ENCODE measurements around the gene STK4. TPM values are rescaled to one million over a fixed set of nuclear protein-coding genes. Genes with fewer than 3 reads are reported as not detected.

Gene STK4
- total RNA-seq, 8 experiments from 2014 or later = 12.6 to 38.0 (median 21.0) TPM

GRCh38 chr20:45094864-45095574 is 128.7 kb downstream of the STK4 start:
- WGBS, 10 experiments = 90 to 100% (median 96%) methylated on average over 1 to 4 of the region's 11 CpGs; no CpG with 5 or more reads in 6 of the 10 experiments
- H3K4me3 ChIP-seq = no peak overlapping the region
- ATAC-seq (replicated peaks in 6 of 8) = no peak
- H3K27ac ChIP-seq = no peak overlapping the region
- in situ Hi-C loops (cut with MboI; ENCODE audit: low pct_unique_long_range_greater_than_20kb in 2 of 9, low sequenced_read_pairs in 9 of 9, unreplicated experiment in 9 of 9) = loop anchor here in 1 of 9 experiments (10.0 kb wide), 1 partner anchor 50 kb away; no protein-coding TSS in a partner anchor
- H3K4me1 ChIP-seq (replicated peaks in 1 of 2) = no peaks in the 10 kb centered on the region

GRCh38 chr20:45095805-45096238 is 129.5 kb downstream of the STK4 start:
- H3K27ac ChIP-seq = no peak overlapping the region
- 0 to 27% (median 4%) methylated on average over 1 to 3 of the region's 7 CpGs; no CpG with 5 or more reads in 4 of the 10 experiments for WGBS, 10 experiments
- in situ Hi-C loops (cut with MboI; ENCODE audit: low pct_unique_long_range_greater_than_20kb in 2 of 9, low sequenced_read_pairs in 9 of 9, unreplicated experiment in 9 of 9) = loop anchor here in 1 of 9 experiments (10.0 kb wide), 1 partner anchor 51 kb away; no protein-coding TSS in a partner anchor
- peaks cover 0 to 2% of the 10 kb centered on the region in 2 donors for H3K4me1 ChIP-seq (replicated peaks in 1 of 2)
- peak in 5 of 8 experiments; percentile 27 to 68 (median 45) for ATAC-seq (replicated peaks in 6 of 8)
- no peak overlapping the region for H3K4me3 ChIP-seq

- in situ Hi-C loops (cut with MboI; ENCODE audit: low pct_unique_long_range_greater_than_20kb in 2 of 9, low sequenced_read_pairs in 9 of 9, unreplicated experiment in 9 of 9) = loop anchor here in 1 of 9 experiments (10.0 kb wide), 1 partner anchor 52 kb away; no protein-coding TSS in a partner anchor
- Histone ChIP-seq H3K4me3 (no peak overlapping the region), H3K27ac (no peak overlapping the region), H3K4me1 (replicated peaks in 1 of 2) (peaks cover 0 to 4% of the 10 kb centered on the region in 2 donors)
- 20 to 89% (median 80%) methylated on average over 1 to 9 of the region's 9 CpGs; no CpG with 5 or more reads in 2 of the 10 experiments for WGBS, 10 experiments
- no peak for ATAC-seq (replicated peaks in 6 of 8)
These were observed 130.5 kb downstream of the STK4 start for GRCh38 chr20:45096781-45097180.

- H3K4me3 ChIP-seq = peak overlapping the region in 2 of 5 donors; percentile 12 to 16
- H3K27ac ChIP-seq = no peak overlapping the region
- in situ Hi-C loops (cut with MboI; ENCODE audit: low pct_unique_long_range_greater_than_20kb in 2 of 9, low sequenced_read_pairs in 9 of 9, unreplicated experiment in 9 of 9) = loop anchor here in 1 of 9 experiments (10.0 kb wide), 1 partner anchor 53 kb away; no protein-coding TSS in a partner anchor
- WGBS, 10 experiments = 25 to 100% (median 80%) methylated on average over 1 to 25 of the region's 56 CpGs; no CpG with 5 or more reads in 5 of the 10 experiments
- ATAC-seq (replicated peaks in 6 of 8) = peak in 5 of 8 experiments; percentile 9 to 86 (median 44)
- peaks cover 0 to 4% of the 10 kb centered on the region in 2 donors for H3K4me1 ChIP-seq (replicated peaks in 1 of 2)
These were observed 131.3 kb downstream of the STK4 start for GRCh38 chr20:45097485-45098102.

GRCh38 chr20:45098103-45098773 is 131.9 kb downstream of the STK4 start:
- in situ Hi-C loops (cut with MboI; ENCODE audit: low pct_unique_long_range_greater_than_20kb in 2 of 9, low sequenced_read_pairs in 9 of 9, unreplicated experiment in 9 of 9) = loop anchor here in 1 of 9 experiments (10.0 kb wide), 1 partner anchor 53 kb away; no protein-coding TSS in a partner anchor
- ATAC-seq (replicated peaks in 6 of 8) = peak in 5 of 8 experiments; percentile 22 to 64 (median 49)
- peak overlapping the region in 3 of 5 donors; percentile 12 to 16 (median 13) for H3K4me3 ChIP-seq
- WGBS, 10 experiments = 7 to 88% (median 25%) methylated on average over 3 to 18 of the region's 91 CpGs; no CpG with 5 or more reads in 5 of the 10 experiments
- H3K4me1 ChIP-seq (replicated peaks in 1 of 2) = peaks cover 0 to 4% of the 10 kb centered on the region in 2 donors
- H3K27ac ChIP-seq = no peak overlapping the region

GRCh38 chr20:45100563-45101245 is 134.4 kb downstream of the STK4 start, which contains the start of gene KCNS1:
Gene KCNS1, minus strand, starts transcription at chr20:45101127. Its CDS starts 1,891 bp downstream, at chr20:45099236.
- peak in 5 of 8 experiments; percentile 41 to 68 (median 46) for ATAC-seq (replicated peaks in 6 of 8)
- Histone ChIP-seq H3K27ac (no peak within 1 kb of the TSS), H3K4me1 (replicated peaks in 1 of 2) (peaks cover 0 to 4% of the 10 kb centered on the region in 2 donors), H3K4me3 (no peak within 1 kb of the TSS)
- 20 to 26% (median 24%) methylated on average over 2 to 8 of the region's 38 CpGs; no CpG with 5 or more reads in 7 of the 10 experiments for WGBS, 10 experiments
- in situ Hi-C loops (cut with MboI; ENCODE audit: low pct_unique_long_range_greater_than_20kb in 2 of 9, low sequenced_read_pairs in 9 of 9, unreplicated experiment in 9 of 9) = loop anchor here in 2 of 9 experiments (10.0 to 25.0 kb wide), 2 partner anchors 187 to 204 kb away; partner anchors contain the start of genes MATN4 (in 1 of the 2) and RBPJL (in 1 of the 2)

GRCh38 chr20:45101333-45101850 is 135.1 kb downstream of the STK4 start:
- ATAC-seq (replicated peaks in 6 of 8) = no peak
- in situ Hi-C loops (cut with MboI; ENCODE audit: low pct_unique_long_range_greater_than_20kb in 2 of 9, low sequenced_read_pairs in 9 of 9, unreplicated experiment in 9 of 9) = loop anchor here in 2 of 9 experiments (10.0 to 25.0 kb wide), 2 partner anchors 186 to 203 kb away; partner anchors contain the start of genes MATN4 (in 1 of the 2) and RBPJL (in 1 of the 2)

GRCh38 chr20:45103072-45103471 is 136.8 kb downstream of the STK4 start:
- no peak overlapping the region for H3K4me3 ChIP-seq
- H3K4me1 ChIP-seq (replicated peaks in 1 of 2) = peaks cover 0 to 4% of the 10 kb centered on the region in 2 donors
- no peak for ATAC-seq (replicated peaks in 6 of 8)
- 14 to 88% (median 68%) methylated on average over 1 to 2 of the region's 2 CpGs; no CpG with 5 or more reads in 2 of the 10 experiments for WGBS, 10 experiments
- in situ Hi-C loops (cut with MboI; ENCODE audit: low pct_unique_long_range_greater_than_20kb in 2 of 9, low sequenced_read_pairs in 9 of 9, unreplicated experiment in 9 of 9) = loop anchor here in 2 of 9 experiments (10.0 to 25.0 kb wide), 2 partner anchors 184 to 202 kb away; partner anchors contain the start of genes MATN4 (in 1 of the 2) and RBPJL (in 1 of the 2)
- no peak overlapping the region for H3K27ac ChIP-seq

More at GRCh38 chr20:45101333-45101850, 135.1 kb downstream of the STK4 start:
- H3K27ac ChIP-seq = no peak overlapping the region
- no peak overlapping the region for H3K4me3 ChIP-seq
- H3K4me1 ChIP-seq (replicated peaks in 1 of 2) = peaks cover 0 to 4% of the 10 kb centered on the region in 2 donors
- 0 to 100% (median 42%) methylated on average over 1 to 4 of the region's 6 CpGs; no CpG with 5 or more reads in 1 of the 10 experiments for WGBS, 10 experiments

- H3K4me1 ChIP-seq (replicated peaks in 1 of 2) = peaks cover 0 to 4% of the 10 kb centered on the region in 2 donors
- WGBS, 10 experiments = 36 to 100% (median 75%) methylated on average over 1 to 5 of the region's 5 CpGs
- in situ Hi-C loops (cut with MboI; ENCODE audit: low pct_unique_long_range_greater_than_20kb in 2 of 9, low sequenced_read_pairs in 9 of 9, unreplicated experiment in 9 of 9) = loop anchor here in 2 of 9 experiments (10.0 to 25.0 kb wide), 2 partner anchors 183 to 200 kb away; partner anchors contain the start of genes MATN4 (in 1 of the 2) and RBPJL (in 1 of the 2)
These were observed 138.5 kb downstream of the STK4 start for GRCh38 chr20:45104786-45105185.

GRCh38 chr20:45105317-45105716 is 139.0 kb downstream of the STK4 start:
- WGBS, 10 experiments = 43 to 100% (median 79%) methylated on average over 1 to 2 of the region's 2 CpGs; no CpG with 5 or more reads in 2 of the 10 experiments
- Histone ChIP-seq H3K4me3 (no peak overlapping the region), H3K4me1 (replicated peaks in 1 of 2) (peaks cover 0 to 4% of the 10 kb centered on the region in 2 donors), H3K27ac (no peak overlapping the region)
- ATAC-seq (replicated peaks in 6 of 8) = no peak
- in situ Hi-C loops (cut with MboI; ENCODE audit: low pct_unique_long_range_greater_than_20kb in 2 of 9, low sequenced_read_pairs in 9 of 9, unreplicated experiment in 9 of 9) = loop anchor here in 2 of 9 experiments (10.0 to 25.0 kb wide), 2 partner anchors 182 to 199 kb away; partner anchors contain the start of genes MATN4 (in 1 of the 2) and RBPJL (in 1 of the 2)

More at GRCh38 chr20:45104786-45105185, 138.5 kb downstream of the STK4 start:
- Histone ChIP-seq H3K4me3 (no peak overlapping the region), H3K27ac (no peak overlapping the region)
- no peak for ATAC-seq (replicated peaks in 6 of 8)

GRCh38 chr20:45109634-45110033 is 143.3 kb downstream of the STK4 start:
- in situ Hi-C loops (cut with MboI; ENCODE audit: low pct_unique_long_range_greater_than_20kb in 2 of 9, low sequenced_read_pairs in 9 of 9, unreplicated experiment in 9 of 9) = loop anchor here in 2 of 9 experiments (10.0 to 25.0 kb wide), 2 partner anchors 178 to 195 kb away; partner anchors contain the start of genes MATN4 (in 1 of the 2) and RBPJL (in 1 of the 2)
- no peak overlapping the region for H3K27ac ChIP-seq
- 10 to 75% (median 70%) methylated on average over 1 to 7 of the region's 8 CpGs; no CpG with 5 or more reads in 3 of the 10 experiments for WGBS, 10 experiments
- H3K4me1 ChIP-seq (replicated peaks in 1 of 2) = no peaks in the 10 kb centered on the region
- no peak for ATAC-seq (replicated peaks in 6 of 8)
- no peak overlapping the region for H3K4me3 ChIP-seq
